ENCODE results near the gene GADD45G.

Gene GADD45G

DNA sequence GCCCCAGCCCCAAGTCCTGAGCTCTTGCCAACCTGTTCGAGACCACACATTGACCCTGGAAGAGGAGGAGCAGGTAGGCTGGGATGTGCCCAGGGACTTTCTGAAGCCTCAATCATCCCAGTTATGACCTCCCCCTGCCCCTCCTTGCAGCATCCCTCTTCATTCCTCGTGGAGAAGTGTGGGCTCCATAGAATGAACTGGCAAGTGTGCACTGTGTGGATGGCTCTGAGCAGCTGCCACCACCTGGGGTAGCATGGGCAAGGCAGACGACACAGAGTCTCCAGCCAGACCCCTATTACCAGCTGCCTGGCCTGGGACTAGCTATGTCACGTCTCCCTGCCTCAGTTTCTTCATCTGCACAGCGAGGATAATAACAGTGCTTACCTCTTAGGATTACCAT, 33.5 kb downstream of the GADD45G start:
- no peaks in the 10 kb centered on the region for H3K27me3 ChIP-seq (ENCODE audit: insufficient read depth, low read depth, severe bottlenecking)
- TF ChIP-seq, protein P1, sequence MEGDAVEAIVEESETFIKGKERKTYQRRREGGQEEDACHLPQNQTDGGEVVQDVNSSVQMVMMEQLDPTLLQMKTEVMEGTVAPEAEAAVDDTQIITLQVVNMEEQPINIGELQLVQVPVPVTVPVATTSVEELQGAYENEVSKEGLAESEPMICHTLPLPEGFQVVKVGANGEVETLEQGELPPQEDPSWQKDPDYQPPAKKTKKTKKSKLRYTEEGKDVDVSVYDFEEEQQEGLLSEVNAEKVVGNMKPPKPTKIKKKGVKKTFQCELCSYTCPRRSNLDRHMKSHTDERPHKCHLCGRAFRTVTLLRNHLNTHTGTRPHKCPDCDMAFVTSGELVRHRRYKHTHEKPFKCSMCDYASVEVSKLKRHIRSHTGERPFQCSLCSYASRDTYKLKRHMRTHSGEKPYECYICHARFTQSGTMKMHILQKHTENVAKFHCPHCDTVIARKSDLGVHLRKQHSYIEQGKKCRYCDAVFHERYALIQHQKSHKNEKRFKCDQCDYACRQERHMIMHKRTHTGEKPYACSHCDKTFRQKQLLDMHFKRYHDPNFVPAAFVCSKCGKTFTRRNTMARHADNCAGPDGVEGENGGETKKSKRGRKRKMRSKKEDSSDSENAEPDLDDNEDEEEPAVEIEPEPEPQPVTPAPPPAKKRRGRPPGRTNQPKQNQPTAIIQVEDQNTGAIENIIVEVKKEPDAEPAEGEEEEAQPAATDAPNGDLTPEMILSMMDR (IDR thresholded peaks at IDR 0.05; ENCODE audit: low read depth, low read length), result no peak
- H3K36me3 ChIP-seq, result no peaks in the 10 kb centered on the region

GRCh38 chr9:89638893-89639292, 34.1 kb downstream of the GADD45G start:
- H3K4me3 ChIP-seq (ENCODE audit: low read depth, low read length), result no peak overlapping the region
- H3K9me3 ChIP-seq (ENCODE audit: severe bottlenecking), result no peaks in the 10 kb centered on the region
- TF ChIP-seq, protein P1 (IDR thresholded peaks at IDR 0.05; ENCODE audit: low read depth, low read length), result no peak
- no peaks in the 10 kb centered on the region for H3K27me3 ChIP-seq (ENCODE audit: insufficient read depth, low read depth, severe bottlenecking)
- no peak for DNase-seq
- H3K27ac ChIP-seq, result no peak overlapping the region
- H3K36me3 ChIP-seq, result no peaks in the 10 kb centered on the region

More for the DNA sequence above, 33.5 kb downstream of the GADD45G start:
- no peaks in the 10 kb centered on the region for H3K9me3 ChIP-seq (ENCODE audit: severe bottlenecking)
- DNase-seq, result no peak
- no peak overlapping the region for H3K4me3 ChIP-seq (ENCODE audit: low read depth, low read length)
- H3K27ac ChIP-seq, result no peak overlapping the region

- DNase-seq, result no peak
- Histone ChIP-seq H3K9me3 (ENCODE audit: severe bottlenecking) (no peaks in the 10 kb centered on the region), H3K27ac (no peak overlapping the region), H3K4me3 (ENCODE audit: low read depth, low read length) (no peak overlapping the region), H3K36me3 (no peaks in the 10 kb centered on the region), H3K27me3 (ENCODE audit: insufficient read depth, low read depth, severe bottlenecking) (no peaks in the 10 kb centered on the region)
- TF ChIP-seq, protein P1 (IDR thresholded peaks at IDR 0.05; ENCODE audit: low read depth, low read length), result no peak
These were observed 34.6 kb downstream of the GADD45G start for GRCh38 chr9:89639367-89639795.

DNA sequence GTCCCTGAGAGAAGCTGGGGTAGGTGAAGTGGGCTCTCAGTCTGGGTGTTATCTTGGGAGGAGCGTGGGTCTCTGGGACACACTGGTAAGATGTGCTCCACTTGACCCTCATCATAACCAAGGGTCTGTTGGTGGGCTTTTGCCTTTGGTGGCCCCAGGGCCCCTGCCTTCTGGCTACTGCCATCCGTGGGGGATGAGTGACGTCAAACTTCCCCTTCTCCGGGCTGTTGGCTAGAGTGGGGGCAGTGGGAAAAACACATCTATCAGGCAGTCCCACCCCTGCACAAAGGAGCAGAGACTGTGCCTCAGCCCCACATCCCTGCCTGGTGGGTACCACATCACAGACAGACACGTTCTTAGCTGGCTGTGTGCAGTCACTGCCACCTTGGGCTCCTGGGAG, 35.1 kb downstream of the GADD45G start:
- Histone ChIP-seq H3K9me3 (ENCODE audit: severe bottlenecking) (no peaks in the 10 kb centered on the region), H3K27me3 (ENCODE audit: insufficient read depth, low read depth, severe bottlenecking) (no peaks in the 10 kb centered on the region), H3K36me3 (no peaks in the 10 kb centered on the region), H3K4me3 (ENCODE audit: low read depth, low read length) (no peak overlapping the region), H3K27ac (no peak overlapping the region)
- DNase-seq, result no peak
- TF ChIP-seq, protein P1 (IDR thresholded peaks at IDR 0.05; ENCODE audit: low read depth, low read length), result no peak

DNA sequence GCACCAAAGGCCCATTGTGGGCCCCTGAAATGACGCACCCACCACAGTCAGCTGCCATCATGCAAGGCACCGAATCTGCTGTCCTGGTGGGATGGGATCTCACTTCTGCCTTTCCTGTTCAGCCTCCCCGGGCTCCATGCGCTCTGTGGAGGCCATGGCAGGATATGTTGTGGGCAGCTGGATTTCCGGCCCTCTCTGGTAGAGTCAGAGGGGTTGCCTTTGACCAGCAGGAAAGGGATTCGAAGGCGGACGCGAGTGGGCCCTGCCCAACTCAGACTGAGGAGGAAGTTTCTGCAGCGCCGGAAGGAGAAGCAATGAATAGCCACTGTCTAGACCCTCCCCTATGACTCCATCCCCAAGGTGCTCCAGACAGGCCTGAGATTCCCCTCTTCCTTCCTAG, 35.5 kb downstream of the GADD45G start:
- no peak overlapping the region for H3K27ac ChIP-seq
- no peaks in the 10 kb centered on the region for H3K9me3 ChIP-seq (ENCODE audit: severe bottlenecking)
- no peak overlapping the region for H3K4me3 ChIP-seq (ENCODE audit: low read depth, low read length)
- no peaks in the 10 kb centered on the region for H3K36me3 ChIP-seq
- no peak for DNase-seq
- TF ChIP-seq, protein P1 (IDR thresholded peaks at IDR 0.05; ENCODE audit: low read depth, low read length), result no peak
- H3K27me3 ChIP-seq (ENCODE audit: insufficient read depth, low read depth, severe bottlenecking), result no peaks in the 10 kb centered on the region

DNA sequence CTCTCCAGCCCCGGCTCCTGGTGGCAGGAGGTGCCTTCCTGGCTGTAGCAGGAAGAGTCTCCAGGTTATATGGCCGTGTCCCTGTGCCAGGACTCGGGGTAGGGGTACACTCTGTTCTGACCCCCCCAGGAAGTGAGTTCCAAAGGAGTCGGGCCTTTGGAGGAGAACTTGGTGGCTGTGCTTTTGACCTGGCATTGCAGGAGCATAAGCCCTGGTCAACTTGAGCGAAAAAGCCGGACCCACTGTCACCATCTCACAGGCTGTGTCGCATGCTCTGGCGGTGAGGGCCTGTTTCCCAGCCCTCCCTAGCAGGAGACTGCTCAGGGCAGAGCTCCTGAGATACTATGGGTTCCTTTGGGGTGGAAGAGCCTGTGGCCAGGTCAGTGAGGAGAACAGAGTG, 36.0 kb downstream of the GADD45G start:
- Histone ChIP-seq H3K4me3 (ENCODE audit: low read depth, low read length) (no peak overlapping the region), H3K27ac (no peak overlapping the region), H3K36me3 (no peaks in the 10 kb centered on the region), H3K27me3 (ENCODE audit: insufficient read depth, low read depth, severe bottlenecking) (no peaks in the 10 kb centered on the region), H3K9me3 (ENCODE audit: severe bottlenecking) (no peaks in the 10 kb centered on the region)
- no peak for DNase-seq
- TF ChIP-seq, protein P1 (IDR thresholded peaks at IDR 0.05; ENCODE audit: low read depth, low read length), result no peak

All from WERI-Rb-1 (cell line).